Spleen (tissue), 11 donors: ENCODE measurements around the gene RADIL. TPM values are rescaled to one million over a fixed set of nuclear protein-coding genes. Genes with fewer than 3 reads are reported as not detected.

ENCODE experiments used
- DNase-seq: peaks from one replicate; pipeline ENCODE4 v3.0.0-alpha.2; 2020
- H3K27ac ChIP-seq, 8 donors: fragments of 200-600 bp; sonication (generic) in 7 of 8; 1 replicate in 4 of 8; 2 replicates in 4 of 8; pipeline versions ENCODE4 v1.5.0 to v1.8.0; 2016 to 2021; ENCODE audit warnings: inconsistent platforms in 4 of 8, mild to moderate bottlenecking in 4 of 8, moderate library complexity in 1 of 8
- H3K27me3 ChIP-seq, 7 donors: fragments of 200-600 bp; sonication (generic) in 6 of 7; replicated peaks in 1 of 7; 1 replicate in 4 of 7; 2 replicates in 3 of 7; pipeline versions ENCODE4 v1.5.0 to v1.8.0; 2016 to 2021; ENCODE audit warnings: inconsistent platforms in 3 of 7, mild to moderate bottlenecking in 1 of 7
- H3K36me3 ChIP-seq, 6 donors: fragments of 200-600 bp; sonication (generic) in 5 of 6; 1 replicate in 4 of 6; 2 replicates in 2 of 6; pipeline versions ENCODE4 v1.5.0 to v1.8.0; 2016 to 2021; ENCODE audit warnings: inconsistent platforms in 2 of 6
- H3K4me1 ChIP-seq, 6 donors: fragments of 200-600 bp; sonication (generic) in 5 of 6; 1 replicate in 3 of 6; 2 replicates in 3 of 6; pipeline versions ENCODE4 v1.5.0 to v1.8.0; 2016 to 2021; ENCODE audit warnings: inconsistent platforms in 3 of 6
- H3K4me3 ChIP-seq, 8 donors: fragments of 200-600 bp; sonication (generic) in 7 of 8; 1 replicate in 4 of 8; 2 replicates in 4 of 8; pipeline versions ENCODE4 v1.5.0 to v1.8.0; 2016 to 2021; ENCODE audit warnings: inconsistent platforms in 4 of 8, mild to moderate bottlenecking in 4 of 8, moderate library complexity in 2 of 8
- H3K9me3 ChIP-seq, 8 donors: fragments of 200-600 bp; sonication (generic) in 7 of 8; 1 replicate in 4 of 8; 2 replicates in 4 of 8; pipeline versions ENCODE4 v1.5.0 to v1.8.0; 2016 to 2021; ENCODE audit warnings: inconsistent platforms in 4 of 8
- POLR2A ChIP-seq, 3 donors: fragments of 450-650 bp; IDR thresholded peaks; one replicate each; pipeline ENCODE4 v1.5.1; 2017; ENCODE audit warnings: antibody characterized with exemption in 3 of 3, mild to moderate bottlenecking in 1 of 3
- POLR2AphosphoS5 ChIP-seq, 3 donors: sonication (generic); formaldehyde crosslinking; IDR thresholded peaks; one replicate each; pipeline ENCODE4 v1.5.1; 2017; ENCODE audit warnings: antibody characterized with exemption in 3 of 3
- WGBS, 5 donors: extraction: QIAGEN DNeasy Blood & Tissue Kit in 3 of 5; methylation state at CpG; one replicate each; pipeline versions ENCODE4 v1.1.5 to v1.1.7; 2013 to 2018; 5-methylcytosine and 5-hydroxymethylcytosine counted together
- intact Hi-C: fragments of 100-400 bp; cut with DNase I; formaldehyde crosslinking; loops from one replicate; pipeline ENCODE4 v1.15.0; 2023; ENCODE audit warnings: low total_unique reads
- polyA plus RNA-seq, 3 donors: library from polyadenylated mRNA; stranded (reverse); fragments of 200-250 nt; gene quantifications; one replicate each; pipeline ENCODE4 v1.2.1, GENCODE V29; 2013
- total RNA-seq, 7 donors: library from RNA; depleted of rRNA in 3 of 7; stranded (reverse); fragments of >200 nt in 3 of 7; fragmentation: NEBNext Ultra II Directional in 4 of 7; extraction: Animal tissue kit (Norgen Biotek cat#: 25700) in 4 of 7; gene quantifications; one replicate each; pipeline versions ENCODE4 v1.1.0 to v1.2.1, GENCODE V29; 2016 to 2021
- TF ChIP-seq, protein P1 (sequence below), 11 experiments: fragments of 200-600 bp in 7 of 11; fragments of 450-650 bp in 4 of 11; sonication (generic) in 4 of 11; IDR thresholded peaks in 8 of 11; conservative IDR thresholded peaks in 3 of 11; 1 replicate in 7 of 11; 2 replicates in 4 of 11; pipeline versions ENCODE4 v1.4.0 to v1.8.0; 2016 to 2021; ENCODE audit warnings: antibody characterized with exemption in 11 of 11, inconsistent platforms in 4 of 11, mild to moderate bottlenecking in 1 of 11
- donor health status: healthy with polysubstance abuse.
- donor health status: DM: no; HTN: no; CAD: no; lungs with moderate emphysema.
- donor health status: DM: no; HTN: no; CAD: no.
- donor health status: Bipolar disorder and iron deficiency.
- donor health status: healthy.
- donor health status: DM: no; HTN: no; CAD: no.
- donor health status: DM: yes; HTN: yes; CAD: no.

RADIL gene
- total and polyA plus RNA-seq, 10 donors: 0.24 to 2.8 (median 1.5) TPM

GRCh38 chr7:4774658-4775249, 108.8 kb downstream of the RADIL start:
- Histone ChIP-seq H3K9me3 (no peaks in the 10 kb centered on the region), H3K27ac (peak overlapping the region; percentile 93 to 98 (median 98)), H3K36me3 (peaks cover 0 to 36% (median under 1%) of the 10 kb centered on the region in 6 donors), H3K4me1 (peaks cover 20 to 60% (median 41%) of the 10 kb centered on the region in 6 donors), H3K4me3 (peak overlapping the region; percentile 83 to 97 (median 91)), H3K27me3 (no peaks in the 10 kb centered on the region)
- no peak for TF ChIP-seq POLR2A (IDR thresholded peaks at IDR 0.05)
- TF ChIP-seq, protein P1, sequence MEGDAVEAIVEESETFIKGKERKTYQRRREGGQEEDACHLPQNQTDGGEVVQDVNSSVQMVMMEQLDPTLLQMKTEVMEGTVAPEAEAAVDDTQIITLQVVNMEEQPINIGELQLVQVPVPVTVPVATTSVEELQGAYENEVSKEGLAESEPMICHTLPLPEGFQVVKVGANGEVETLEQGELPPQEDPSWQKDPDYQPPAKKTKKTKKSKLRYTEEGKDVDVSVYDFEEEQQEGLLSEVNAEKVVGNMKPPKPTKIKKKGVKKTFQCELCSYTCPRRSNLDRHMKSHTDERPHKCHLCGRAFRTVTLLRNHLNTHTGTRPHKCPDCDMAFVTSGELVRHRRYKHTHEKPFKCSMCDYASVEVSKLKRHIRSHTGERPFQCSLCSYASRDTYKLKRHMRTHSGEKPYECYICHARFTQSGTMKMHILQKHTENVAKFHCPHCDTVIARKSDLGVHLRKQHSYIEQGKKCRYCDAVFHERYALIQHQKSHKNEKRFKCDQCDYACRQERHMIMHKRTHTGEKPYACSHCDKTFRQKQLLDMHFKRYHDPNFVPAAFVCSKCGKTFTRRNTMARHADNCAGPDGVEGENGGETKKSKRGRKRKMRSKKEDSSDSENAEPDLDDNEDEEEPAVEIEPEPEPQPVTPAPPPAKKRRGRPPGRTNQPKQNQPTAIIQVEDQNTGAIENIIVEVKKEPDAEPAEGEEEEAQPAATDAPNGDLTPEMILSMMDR (IDR thresholded peaks at IDR 0.05 in 8 of 11, conservative IDR thresholded peaks at IDR 0.05 in 3 of 11): no peak
- 10 to 19% (median 13%) methylated on average over 18 to 24 of the region's 24 CpGs for WGBS, 5 donors
- peak; percentile 90 for DNase-seq
- intact Hi-C loops: no loop called here

DNA sequence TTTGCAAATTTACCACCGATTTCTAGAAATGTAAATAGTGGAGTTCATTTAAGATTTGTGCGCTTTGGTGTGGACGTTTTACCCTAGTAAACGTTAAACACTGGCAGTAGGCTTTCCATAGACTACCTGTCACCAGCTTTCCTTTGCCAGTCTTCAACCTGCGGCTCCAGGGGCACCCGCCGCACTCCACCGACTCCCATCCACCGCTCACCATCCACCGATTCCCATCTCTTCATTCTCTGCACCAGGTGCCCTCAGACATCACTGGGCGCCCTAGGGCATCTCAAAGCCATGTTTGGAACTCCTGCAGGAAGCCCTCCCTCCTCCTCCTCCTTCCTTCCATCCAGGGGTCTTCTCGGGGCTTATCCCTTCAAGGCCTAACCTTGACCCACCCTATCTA, 109.5 kb downstream of the RADIL start:
- WGBS, 5 donors: 88 to 94% (median 92%) methylated on average over 12 of the region's 12 CpGs
- intact Hi-C loops: no loop called here
- no peaks in the 10 kb centered on the region for H3K27me3 ChIP-seq
- H3K27ac ChIP-seq: peak overlapping the region in 4 of 8 donors; percentile 97 to 98 (median 98)
- H3K4me1 ChIP-seq: peaks cover 20 to 58% (median 39%) of the 10 kb centered on the region in 6 donors
- DNase-seq: no peak
- H3K9me3 ChIP-seq: no peaks in the 10 kb centered on the region
- H3K36me3 ChIP-seq: peaks cover 0 to 35% (median 0%) of the 10 kb centered on the region in 6 donors
- TF ChIP-seq POLR2A (IDR thresholded peaks at IDR 0.05) (no peak), POLR2AphosphoS5 (IDR thresholded peaks at IDR 0.05) (no peak)
- TF ChIP-seq, protein P1 (IDR thresholded peaks at IDR 0.05 in 8 of 11, conservative IDR thresholded peaks at IDR 0.05 in 3 of 11): no peak
- peak overlapping the region in 2 of 8 donors; percentile 89 to 91 for H3K4me3 ChIP-seq

GRCh38 chr7:4772306-4772705, 111.2 kb downstream of the RADIL start:
- no peak overlapping the region for H3K27ac ChIP-seq
- H3K4me1 ChIP-seq: peaks cover 15 to 41% (median 27%) of the 10 kb centered on the region in 6 donors
- H3K9me3 ChIP-seq: no peaks in the 10 kb centered on the region
- intact Hi-C loops: no loop called here
- TF ChIP-seq POLR2A (IDR thresholded peaks at IDR 0.05) (no peak), POLR2AphosphoS5 (IDR thresholded peaks at IDR 0.05) (no peak)
- WGBS, 5 donors: 93 to 99% (median 96%) methylated on average over 5 to 6 of the region's 6 CpGs
- no peak overlapping the region for H3K4me3 ChIP-seq
- no peaks in the 10 kb centered on the region for H3K27me3 ChIP-seq
- peaks cover 0 to 38% (median 4%) of the 10 kb centered on the region in 6 donors for H3K36me3 ChIP-seq
- DNase-seq: no peak

DNA sequence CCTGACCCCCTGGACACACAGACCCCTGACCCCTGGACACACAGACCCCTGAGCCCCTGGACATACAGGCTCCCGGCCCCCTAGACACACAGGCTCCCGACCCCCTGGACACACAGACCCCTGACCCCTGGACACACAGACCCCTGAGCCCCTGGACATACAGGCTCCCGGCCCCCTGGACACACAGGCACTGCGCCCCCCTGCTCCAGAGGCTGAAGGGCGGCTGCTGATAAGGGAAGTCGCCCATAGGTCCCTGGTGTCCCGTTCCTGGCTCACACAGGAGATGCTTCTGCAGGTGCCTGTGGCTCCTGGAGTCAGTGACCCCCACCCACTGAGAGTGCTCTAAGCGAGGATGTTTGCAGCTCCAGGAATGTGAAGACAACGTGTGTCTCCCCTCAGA, 111.8 kb downstream of the RADIL start:
- Histone ChIP-seq H3K27ac (no peak overlapping the region), H3K27me3 (no peaks in the 10 kb centered on the region), H3K36me3 (peaks cover 0 to 38% (median 6%) of the 10 kb centered on the region in 6 donors), H3K4me1 (peaks cover 9 to 35% (median 21%) of the 10 kb centered on the region in 6 donors), H3K9me3 (no peaks in the 10 kb centered on the region), H3K4me3 (no peak overlapping the region)
- 80 to 94% (median 92%) methylated on average over 1 to 9 of the region's 9 CpGs for WGBS, 5 donors
- DNase-seq: no peak
- TF ChIP-seq, protein P1 (IDR thresholded peaks at IDR 0.05 in 8 of 11, conservative IDR thresholded peaks at IDR 0.05 in 3 of 11): no peak
- TF ChIP-seq POLR2A (IDR thresholded peaks at IDR 0.05): no peak
- TF ChIP-seq POLR2AphosphoS5 (IDR thresholded peaks at IDR 0.05): no peak
- intact Hi-C loops: no loop called here
